AML-193 (cell line): Measurements from ENCODE around the gene BAK1.
"Not testable (repeated sequence)": the region's sequence is repeated elsewhere in the genome, so short reads cannot be mapped to it uniquely, and the experiment has no call there.

ENCODE experiments used
- DNase-seq, 2 experiments: peaks; one replicate each; lab custom pipeline; 2025; lab: John Stamatoyannopoulos, UW

The BAK1 gene

GRCh38 chr6:33586108-33586640, 6.1 kb upstream of the BAK1 start:
- no peak for DNase-seq

GRCh38 chr6:33585403-33586107, 5.5 kb upstream of the BAK1 start:
- peak; percentile 60 to 67 for DNase-seq

- no peak for DNase-seq
Measured at GRCh38 chr6:33584700-33585402, 4.8 kb upstream of the BAK1 start.

- no peak for DNase-seq
Measured at GRCh38 chr6:33583591-33584155, 3.6 kb upstream of the BAK1 start.

GRCh38 chr6:33581186-33581585, 1.1 kb upstream of the BAK1 start:
- DNase-seq, result no peak

GRCh38 chr6:33578588-33579011, 1.5 kb downstream of the BAK1 start:
- DNase-seq, result peak in 1 of 2 experiments; percentile 14

GRCh38 chr6:33578164-33578563, 1.9 kb downstream of the BAK1 start:
- no peak for DNase-seq

- DNase-seq, result no peak
Measured at GRCh38 chr6:33577718-33578117, 2.4 kb downstream of the BAK1 start.

- DNase-seq, result peak; percentile 71 to 82
Measured at GRCh38 chr6:33577106-33577535, 3.0 kb downstream of the BAK1 start.

- DNase-seq, result no peak
Measured at GRCh38 chr6:33576668-33577067, 3.4 kb downstream of the BAK1 start.

- DNase-seq, result no peak
Measured at GRCh38 chr6:33575211-33575610, 4.9 kb downstream of the BAK1 start.

- no peak for DNase-seq
Measured at GRCh38 chr6:33571637-33572316, 8.3 kb downstream of the BAK1 start.

- peak; percentile 78 to 90 for DNase-seq
Measured at GRCh38 chr6:33570806-33571636, 9.1 kb downstream of the BAK1 start.

- DNase-seq, result no peak
Measured at GRCh38 chr6:33568826-33569570, 11.1 kb downstream of the BAK1 start.

GRCh38 chr6:33567836-33568235, 12.2 kb downstream of the BAK1 start:
- DNase-seq, result no peak

- no peak for DNase-seq
Measured at GRCh38 chr6:33566182-33567084, 13.6 kb downstream of the BAK1 start.

GRCh38 chr6:33558801-33559200, 21.3 kb downstream of the BAK1 start:
- DNase-seq, result no peak

GRCh38 chr6:33557376-33557775, 22.7 kb downstream of the BAK1 start:
- no peak for DNase-seq

GRCh38 chr6:33552883-33553282, 27.2 kb downstream of the BAK1 start:
- DNase-seq, result not testable (repeated sequence)

GRCh38 chr6:33552252-33552651, 27.8 kb downstream of the BAK1 start:
- no peak for DNase-seq
